Stimulated activated CD4-positive, alpha-beta T cell treated with anti-CD3 and anti-CD28 coated beads, Interleukin-1b, Interleukin-23, amount 100 ng/mL, for 4 hours (primary cell): ENCODE data around the gene SORCS2.

Source experiments
- DNase-seq, 2 donors: peaks; one replicate each; pipeline ENCODE4 v3.0.0-alpha.2; 2020; ENCODE audit warnings: low read depth in 2 of 2

Gene SORCS2

GRCh38 chr4:7661846-7662506 lies 469.6 kb downstream of the SORCS2 start:
- no peak for DNase-seq

- no peak for DNase-seq
Measured at GRCh38 chr4:7662507-7662846, 470.1 kb downstream of the SORCS2 start.

- DNase-seq, result no peak
Measured at GRCh38 chr4:7663075-7663541, 470.8 kb downstream of the SORCS2 start.

- no peak for DNase-seq
Measured at GRCh38 chr4:7664106-7664505, 471.8 kb downstream of the SORCS2 start.

GRCh38 chr4:7665321-7665720 lies 473.0 kb downstream of the SORCS2 start:
- DNase-seq, result no peak

GRCh38 chr4:7666011-7666410 lies 473.7 kb downstream of the SORCS2 start:
- no peak for DNase-seq

- DNase-seq, result no peak
Measured at GRCh38 chr4:7666744-7667143, 474.4 kb downstream of the SORCS2 start.

GRCh38 chr4:7668271-7668670 lies 475.9 kb downstream of the SORCS2 start:
- DNase-seq, result no peak

GRCh38 chr4:7668826-7669225 lies 476.5 kb downstream of the SORCS2 start:
- DNase-seq, result no peak

GRCh38 chr4:7672601-7673000 lies 480.3 kb downstream of the SORCS2 start:
- DNase-seq, result no peak

GRCh38 chr4:7673121-7673520 lies 480.8 kb downstream of the SORCS2 start:
- no peak for DNase-seq

- DNase-seq, result no peak
Measured at GRCh38 chr4:7674706-7675105, 482.4 kb downstream of the SORCS2 start.

GRCh38 chr4:7675136-7675535 lies 482.8 kb downstream of the SORCS2 start:
- DNase-seq, result no peak

GRCh38 chr4:7675612-7676320 lies 483.4 kb downstream of the SORCS2 start:
- DNase-seq, result no peak

GRCh38 chr4:7676398-7676922 lies 484.1 kb downstream of the SORCS2 start:
- no peak for DNase-seq

- DNase-seq, result no peak
Measured at GRCh38 chr4:7677086-7677485, 484.7 kb downstream of the SORCS2 start.

- DNase-seq, result no peak
Measured at GRCh38 chr4:7677799-7678301, 485.5 kb downstream of the SORCS2 start.

GRCh38 chr4:7678318-7678852 lies 486.0 kb downstream of the SORCS2 start:
- no peak for DNase-seq

GRCh38 chr4:7679406-7680040 lies 487.2 kb downstream of the SORCS2 start:
- no peak for DNase-seq

- no peak for DNase-seq
Measured at GRCh38 chr4:7680106-7680505, 487.8 kb downstream of the SORCS2 start.

- DNase-seq, result no peak
Measured at GRCh38 chr4:7680731-7681130, 488.4 kb downstream of the SORCS2 start.

- DNase-seq, result no peak
Measured at GRCh38 chr4:7683126-7683703, 490.9 kb downstream of the SORCS2 start.
